GM23338 (cell line): ENCODE results near the gene IGIP. TPM values are rescaled to one million over a fixed set of nuclear protein-coding genes. Genes with fewer than 3 reads are reported as not detected.

Source experiments
- ATAC-seq: fragments of 200-7000 bp; cut with Tn5 transposase; 3 replicates; pipeline ENCODE4 v1.9.1; 2020
- DNase-seq: peaks from one replicate; pipeline ENCODE4 v3.0.0-alpha.2; 2015; ENCODE audit warnings: low spot score
- H2AFZ ChIP-seq: fragments of 200-600 bp; sonication (generic); 2 replicates; pipeline ENCODE4 v1.8.0; 2016; ENCODE audit warnings: antibody characterized with exemption, mild to moderate bottlenecking, moderate library complexity
- H3F3A ChIP-seq: fragments of 200-600 bp; sonication (generic); replicated peaks from 2 replicates; pipeline ENCODE4 v1.8.0; 2017; ENCODE audit warnings: antibody characterized with exemption, mixed run types, low read depth
- H3K27ac ChIP-seq: fragments of 200-600 bp; sonication (generic); 2 replicates; pipeline ENCODE4 v1.6.1; 2016; ENCODE audit warnings: low read depth
- H3K27me3 ChIP-seq: fragments of 200-600 bp; sonication (generic); 2 replicates; pipeline ENCODE4 v1.8.0; 2016; ENCODE audit warnings: mild to moderate bottlenecking, mixed run types, moderate library complexity; ENCODE audit not compliant: insufficient read depth
- H3K36me3 ChIP-seq: fragments of 200-600 bp; sonication (generic); 2 replicates; pipeline ENCODE4 v1.8.0; 2016; ENCODE audit warnings: mild to moderate bottlenecking; ENCODE audit not compliant: insufficient read depth
- H3K4me1 ChIP-seq: fragments of 200-600 bp; sonication (generic); 2 replicates; pipeline ENCODE4 v1.8.0; 2016; ENCODE audit warnings: mild to moderate bottlenecking, moderate library complexity; ENCODE audit not compliant: insufficient read depth
- H3K4me2 ChIP-seq: fragments of 200-600 bp; sonication (generic); 2 replicates; pipeline ENCODE4 v1.7.1; 2017; ENCODE audit warnings: mixed run types
- H3K4me3 ChIP-seq: fragments of 200-600 bp; sonication (generic); 2 replicates; pipeline ENCODE4 v1.6.1; 2016; ENCODE audit warnings: mixed run types
- H3K79me2 ChIP-seq: fragments of 200-600 bp; sonication (generic); replicated peaks from 2 replicates; pipeline ENCODE4 v1.8.0; 2017; ENCODE audit warnings: mild to moderate bottlenecking; ENCODE audit not compliant: insufficient read depth
- H3K9me2 ChIP-seq: fragments of 200-600 bp; sonication (generic); 2 replicates; pipeline ENCODE4 v1.8.0; 2017; ENCODE audit not compliant: insufficient read depth
- H4K20me1 ChIP-seq: fragments of 200-600 bp; sonication (generic); replicated peaks from 2 replicates; pipeline ENCODE4 v1.8.0; 2017; ENCODE audit warnings: mild to moderate bottlenecking; ENCODE audit not compliant: insufficient read depth
- H3K27ac Mint-ChIP-seq: 2 replicates; pipeline ENCODE4 v1.8.0; 2020; ENCODE audit warnings: inconsistent platforms, mild to moderate bottlenecking, moderate library complexity, mixed read lengths
- H3K27me3 Mint-ChIP-seq: 3 replicates; pipeline ENCODE4 v1.8.0; 2022; ENCODE audit warnings: low read depth, mild to moderate bottlenecking, moderate library complexity, mixed read lengths, inconsistent platforms; ENCODE audit not compliant: insufficient read depth, poor library complexity
- H3K36me3 Mint-ChIP-seq: 3 replicates; pipeline ENCODE4 v1.8.0; 2021; ENCODE audit warnings: low read depth, mild to moderate bottlenecking, inconsistent platforms, moderate library complexity, mixed read lengths
- H3K4me1 Mint-ChIP-seq: 3 replicates; pipeline ENCODE4 v1.8.0; 2020; ENCODE audit warnings: mild to moderate bottlenecking, inconsistent platforms, mixed read lengths
- H3K4me3 Mint-ChIP-seq: 3 replicates; pipeline ENCODE4 v1.8.0; 2021; ENCODE audit warnings: moderate library complexity, mild to moderate bottlenecking, inconsistent platforms, mixed read lengths
- H3K9me3 Mint-ChIP-seq: 3 replicates; pipeline ENCODE4 v1.8.0; 2020; ENCODE audit warnings: moderate library complexity, mild to moderate bottlenecking, inconsistent platforms, mixed read lengths
- ETS1 ChIP-seq: IDR thresholded peaks from 2 replicates; pipeline ENCODE4 v1.6.1; 2016; ENCODE audit warnings: antibody characterized with exemption
- EZH2 ChIP-seq: fragments of 200-600 bp; sonication (generic); IDR thresholded peaks from one replicate; pipeline ENCODE4 v1.8.0; 2017; ENCODE audit warnings: antibody characterized with exemption, mild to moderate bottlenecking, low read depth; ENCODE audit not compliant: unreplicated experiment
- STAT1 ChIP-seq: IDR thresholded peaks from one replicate; pipeline ENCODE4 v1.6.1; 2016; ENCODE audit warnings: antibody characterized with exemption; ENCODE audit not compliant: unreplicated experiment
- polyA plus RNA-seq: library from polyadenylated mRNA; unstranded; fragments of >200 nt; fragmentation: Nextera tagmentation; extraction: Ambion mirVana; gene quantifications from 2 replicates; pipeline ENCODE4 v1.2.1, GENCODE V29; 2016
- total RNA-seq: library from RNA; depleted of rRNA; stranded (reverse); fragments of >200 nt; shearing (Covaris generic); gene quantifications from 2 replicates; pipeline ENCODE4 v1.2.3, GENCODE V29; 2014
- TF ChIP-seq, protein P1 (sequence below): fragments of 250-450 bp; sonication (Bioruptor Pico); IDR thresholded peaks from 2 replicates; pipeline ENCODE4 v1.5.0; 2020; ENCODE audit warnings: mild to moderate bottlenecking, moderate library complexity
- TF ChIP-seq, protein P2 (sequence below): IDR thresholded peaks from one replicate; pipeline ENCODE4 v1.6.1; 2018; ENCODE audit warnings: antibody characterized with exemption; ENCODE audit not compliant: unreplicated experiment

IGIP gene
- total and polyA plus RNA-seq, 2 experiments from 2014 or later = 0.21 to 0.38 TPM

GRCh38 chr5:140083120-140083519, 42.6 kb upstream of the IGIP start (continued):
- TF ChIP-seq, protein P1, sequence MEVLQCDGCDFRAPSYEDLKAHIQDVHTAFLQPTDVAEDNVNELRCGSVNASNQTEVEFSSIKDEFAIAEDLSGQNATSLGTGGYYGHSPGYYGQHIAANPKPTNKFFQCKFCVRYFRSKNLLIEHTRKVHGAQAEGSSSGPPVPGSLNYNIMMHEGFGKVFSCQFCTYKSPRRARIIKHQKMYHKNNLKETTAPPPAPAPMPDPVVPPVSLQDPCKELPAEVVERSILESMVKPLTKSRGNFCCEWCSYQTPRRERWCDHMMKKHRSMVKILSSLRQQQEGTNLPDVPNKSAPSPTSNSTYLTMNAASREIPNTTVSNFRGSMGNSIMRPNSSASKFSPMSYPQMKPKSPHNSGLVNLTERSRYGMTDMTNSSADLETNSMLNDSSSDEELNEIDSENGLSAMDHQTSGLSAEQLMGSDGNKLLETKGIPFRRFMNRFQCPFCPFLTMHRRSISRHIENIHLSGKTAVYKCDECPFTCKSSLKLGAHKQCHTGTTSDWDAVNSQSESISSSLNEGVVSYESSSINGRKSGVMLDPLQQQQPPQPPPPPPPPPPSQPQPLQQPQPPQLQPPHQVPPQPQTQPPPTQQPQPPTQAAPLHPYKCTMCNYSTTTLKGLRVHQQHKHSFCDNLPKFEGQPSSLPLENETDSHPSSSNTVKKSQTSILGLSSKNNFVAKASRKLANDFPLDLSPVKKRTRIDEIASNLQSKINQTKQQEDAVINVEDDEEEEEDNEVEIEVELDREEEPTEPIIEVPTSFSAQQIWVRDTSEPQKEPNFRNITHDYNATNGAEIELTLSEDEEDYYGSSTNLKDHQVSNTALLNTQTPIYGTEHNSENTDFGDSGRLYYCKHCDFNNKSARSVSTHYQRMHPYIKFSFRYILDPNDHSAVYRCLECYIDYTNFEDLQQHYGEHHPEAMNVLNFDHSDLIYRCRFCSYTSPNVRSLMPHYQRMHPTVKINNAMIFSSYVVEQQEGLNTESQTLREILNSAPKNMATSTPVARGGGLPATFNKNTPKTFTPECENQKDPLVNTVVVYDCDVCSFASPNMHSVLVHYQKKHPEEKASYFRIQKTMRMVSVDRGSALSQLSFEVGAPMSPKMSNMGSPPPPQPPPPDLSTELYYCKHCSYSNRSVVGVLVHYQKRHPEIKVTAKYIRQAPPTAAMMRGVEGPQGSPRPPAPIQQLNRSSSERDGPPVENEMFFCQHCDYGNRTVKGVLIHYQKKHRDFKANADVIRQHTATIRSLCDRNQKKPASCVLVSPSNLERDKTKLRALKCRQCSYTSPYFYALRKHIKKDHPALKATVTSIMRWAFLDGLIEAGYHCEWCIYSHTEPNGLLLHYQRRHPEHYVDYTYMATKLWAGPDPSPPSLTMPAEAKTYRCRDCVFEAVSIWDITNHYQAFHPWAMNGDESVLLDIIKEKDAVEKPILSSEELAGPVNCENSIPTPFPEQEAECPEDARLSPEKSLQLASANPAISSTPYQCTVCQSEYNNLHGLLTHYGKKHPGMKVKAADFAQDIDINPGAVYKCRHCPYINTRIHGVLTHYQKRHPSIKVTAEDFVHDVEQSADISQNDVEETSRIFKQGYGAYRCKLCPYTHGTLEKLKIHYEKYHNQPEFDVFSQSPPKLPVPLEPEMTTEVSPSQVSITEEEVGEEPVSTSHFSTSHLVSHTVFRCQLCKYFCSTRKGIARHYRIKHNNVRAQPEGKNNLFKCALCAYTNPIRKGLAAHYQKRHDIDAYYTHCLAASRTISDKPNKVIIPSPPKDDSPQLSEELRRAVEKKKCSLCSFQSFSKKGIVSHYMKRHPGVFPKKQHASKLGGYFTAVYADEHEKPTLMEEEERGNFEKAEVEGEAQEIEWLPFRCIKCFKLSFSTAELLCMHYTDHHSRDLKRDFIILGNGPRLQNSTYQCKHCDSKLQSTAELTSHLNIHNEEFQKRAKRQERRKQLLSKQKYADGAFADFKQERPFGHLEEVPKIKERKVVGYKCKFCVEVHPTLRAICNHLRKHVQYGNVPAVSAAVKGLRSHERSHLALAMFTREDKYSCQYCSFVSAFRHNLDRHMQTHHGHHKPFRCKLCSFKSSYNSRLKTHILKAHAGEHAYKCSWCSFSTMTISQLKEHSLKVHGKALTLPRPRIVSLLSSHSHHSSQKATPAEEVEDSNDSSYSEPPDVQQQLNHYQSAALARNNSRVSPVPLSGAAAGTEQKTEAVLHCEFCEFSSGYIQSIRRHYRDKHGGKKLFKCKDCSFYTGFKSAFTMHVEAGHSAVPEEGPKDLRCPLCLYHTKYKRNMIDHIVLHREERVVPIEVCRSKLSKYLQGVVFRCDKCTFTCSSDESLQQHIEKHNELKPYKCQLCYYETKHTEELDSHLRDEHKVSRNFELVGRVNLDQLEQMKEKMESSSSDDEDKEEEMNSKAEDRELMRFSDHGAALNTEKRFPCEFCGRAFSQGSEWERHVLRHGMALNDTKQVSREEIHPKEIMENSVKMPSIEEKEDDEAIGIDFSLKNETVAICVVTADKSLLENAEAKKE = no peak
- no peak for TF ChIP-seq ETS1

DNA sequence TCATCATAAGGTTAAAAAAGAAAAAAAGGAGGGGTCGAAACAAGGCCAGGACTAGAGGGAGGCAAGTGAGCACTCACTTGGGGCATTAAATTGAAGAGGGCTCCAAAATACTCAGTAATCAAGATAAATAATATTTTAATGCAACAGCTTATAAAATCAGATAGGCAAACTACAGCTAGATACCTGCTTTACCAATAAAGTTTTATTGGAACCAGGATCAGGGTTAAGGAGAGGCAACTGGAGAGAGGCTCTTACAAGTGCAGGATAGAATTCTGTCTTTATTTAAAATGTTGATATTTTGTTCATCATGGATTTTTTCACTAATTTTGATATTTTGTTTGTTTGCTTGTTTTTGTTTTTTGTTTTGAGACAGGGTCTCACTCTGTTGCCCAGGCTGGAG, 42.1 kb upstream of the IGIP start:
- Histone ChIP-seq H3K9me2 (no peaks in the 10 kb centered on the region), H3K36me3 (no peaks in the 10 kb centered on the region), H4K20me1 (no peaks in the 10 kb centered on the region), H2AFZ (no peak overlapping the region), H3K4me2 (no peak overlapping the region), H3K79me2 (no peaks in the 10 kb centered on the region), H3F3A (no peaks in the 10 kb centered on the region), H3K4me1 (0 out of 2 replicates have a peak, but pooled peaks cover 8% of the 10 kb centered on the region), H3K4me3 (no peak overlapping the region), H3K27ac (no peak overlapping the region), H3K27me3 (0 out of 2 replicates have a peak, but pooled peaks cover 7% of the 10 kb centered on the region)
- Mint-ChIP-seq H3K9me3 (no peaks in the 10 kb centered on the region), H3K27me3 (peaks cover 2% of the 10 kb centered on the region), H3K4me3 (no peak overlapping the region), H3K36me3 (no peaks in the 10 kb centered on the region), H3K27ac (no peak overlapping the region), H3K4me1 (peaks cover 6% of the 10 kb centered on the region; the same call in 1 of the 3 replicates)
- ATAC-seq (no peak), DNase-seq (no peak)
- TF ChIP-seq, protein P2, sequence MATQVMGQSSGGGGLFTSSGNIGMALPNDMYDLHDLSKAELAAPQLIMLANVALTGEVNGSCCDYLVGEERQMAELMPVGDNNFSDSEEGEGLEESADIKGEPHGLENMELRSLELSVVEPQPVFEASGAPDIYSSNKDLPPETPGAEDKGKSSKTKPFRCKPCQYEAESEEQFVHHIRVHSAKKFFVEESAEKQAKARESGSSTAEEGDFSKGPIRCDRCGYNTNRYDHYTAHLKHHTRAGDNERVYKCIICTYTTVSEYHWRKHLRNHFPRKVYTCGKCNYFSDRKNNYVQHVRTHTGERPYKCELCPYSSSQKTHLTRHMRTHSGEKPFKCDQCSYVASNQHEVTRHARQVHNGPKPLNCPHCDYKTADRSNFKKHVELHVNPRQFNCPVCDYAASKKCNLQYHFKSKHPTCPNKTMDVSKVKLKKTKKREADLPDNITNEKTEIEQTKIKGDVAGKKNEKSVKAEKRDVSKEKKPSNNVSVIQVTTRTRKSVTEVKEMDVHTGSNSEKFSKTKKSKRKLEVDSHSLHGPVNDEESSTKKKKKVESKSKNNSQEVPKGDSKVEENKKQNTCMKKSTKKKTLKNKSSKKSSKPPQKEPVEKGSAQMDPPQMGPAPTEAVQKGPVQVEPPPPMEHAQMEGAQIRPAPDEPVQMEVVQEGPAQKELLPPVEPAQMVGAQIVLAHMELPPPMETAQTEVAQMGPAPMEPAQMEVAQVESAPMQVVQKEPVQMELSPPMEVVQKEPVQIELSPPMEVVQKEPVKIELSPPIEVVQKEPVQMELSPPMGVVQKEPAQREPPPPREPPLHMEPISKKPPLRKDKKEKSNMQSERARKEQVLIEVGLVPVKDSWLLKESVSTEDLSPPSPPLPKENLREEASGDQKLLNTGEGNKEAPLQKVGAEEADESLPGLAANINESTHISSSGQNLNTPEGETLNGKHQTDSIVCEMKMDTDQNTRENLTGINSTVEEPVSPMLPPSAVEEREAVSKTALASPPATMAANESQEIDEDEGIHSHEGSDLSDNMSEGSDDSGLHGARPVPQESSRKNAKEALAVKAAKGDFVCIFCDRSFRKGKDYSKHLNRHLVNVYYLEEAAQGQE = no peak
- TF ChIP-seq STAT1 = no peak
- TF ChIP-seq EZH2 = no peak
- no peak for TF ChIP-seq ETS1
